A673 (cell line): ENCODE data around the gene PYGB. TPM values are rescaled to one million over a fixed set of nuclear protein-coding genes. Genes with fewer than 3 reads are reported as not detected.
"Not testable (repeated sequence)": the region's sequence is repeated elsewhere in the genome, so short reads cannot be mapped to it uniquely, and the experiment has no call there.

Experiments
- BruUV-seq: library from RNA; stranded (reverse); fragments of 400-500 nt; replicated peaks from 2 replicates; lab custom pipeline; 2021; lab: Mats Ljungman, UMichigan
- CTCF ChIA-PET: fragments of 300-600 bp; sonication (Branson Sonifier 250); formaldehyde crosslinking; loops from one replicate; lab custom pipeline; 2022; ENCODE audit warnings: antibody characterized with exemption; lab: Charles Lee
- POLR2A ChIA-PET: fragments of 300-600 bp; sonication (Branson Sonifier 250); formaldehyde crosslinking; loops from one replicate; lab custom pipeline; 2022; ENCODE audit warnings: antibody characterized with exemption; ENCODE audit not compliant: low non-redundant PET; lab: Charles Lee
- DNase-seq: peaks from one replicate; pipeline ENCODE4 v3.0.0-alpha.2; 2015; ENCODE audit warnings: low spot score
- H3K27ac ChIP-seq: fragments of 200-600 bp; sonication (generic); 2 replicates; pipeline ENCODE4 v1.5.1; 2016; ENCODE audit warnings: mixed run types, low read depth, mild to moderate bottlenecking, mixed read lengths, antibody characterized with exemption, low read length; ENCODE audit not compliant: poor library complexity, severe bottlenecking
- H3K27me3 ChIP-seq: fragments of 200-600 bp; sonication (generic); replicated peaks from 2 replicates; pipeline ENCODE4 v1.6.1; 2017; ENCODE audit warnings: mixed run types, low read depth, mild to moderate bottlenecking, mixed read lengths, antibody characterized with exemption, low read length; ENCODE audit not compliant: insufficient read depth, poor library complexity
- H3K36me3 ChIP-seq: fragments of 200-600 bp; sonication (generic); 2 replicates; pipeline ENCODE4 v1.6.1; 2016; ENCODE audit warnings: mixed run types, mild to moderate bottlenecking, mixed read lengths, antibody characterized with exemption, low read length; ENCODE audit not compliant: insufficient read depth, poor library complexity, severe bottlenecking
- H3K4me1 ChIP-seq: fragments of 200-600 bp; sonication (generic); 2 replicates; pipeline ENCODE4 v1.6.1; 2017; ENCODE audit warnings: mixed run types, mild to moderate bottlenecking, mixed read lengths, antibody characterized with exemption, low read length; ENCODE audit not compliant: insufficient read depth, poor library complexity, severe bottlenecking
- H3K4me3 ChIP-seq: fragments of 200-600 bp; sonication (generic); 2 replicates; pipeline ENCODE4 v1.5.1; 2016; ENCODE audit warnings: low read depth, mixed run types, mild to moderate bottlenecking, mixed read lengths, low read length; ENCODE audit not compliant: poor library complexity, severe bottlenecking
- H3K9me3 ChIP-seq: fragments of 200-600 bp; sonication (generic); 2 replicates; pipeline ENCODE4 v1.6.1; 2016; ENCODE audit warnings: mixed run types, low read depth, mild to moderate bottlenecking, mixed read lengths, antibody characterized with exemption, low read length; ENCODE audit not compliant: poor library complexity, severe bottlenecking
- EZH2 ChIP-seq: fragments of 200-600 bp; sonication (generic); IDR thresholded peaks from 2 replicates; pipeline ENCODE4 v1.6.1; 2017; ENCODE audit warnings: borderline replicate concordance, low read depth, mild to moderate bottlenecking, mixed read lengths, antibody characterized with exemption, low read length; ENCODE audit not compliant: poor library complexity, severe bottlenecking
- intact Hi-C: fragments of 100-400 bp; cut with micrococcal nuclease; formaldehyde crosslinking; loops from one replicate; pipeline ENCODE4 v1.10.0; 2022; ENCODE audit not compliant: unreplicated experiment
- total RNA-seq: library from RNA; stranded (reverse); gene quantifications from 2 replicates; pipeline ENCODE4 v1.2.3, GENCODE V29; 2021
- TF ChIP-seq, protein P1 (sequence below): fragments of 300-800, 200-600 bp; sonication (generic); conservative IDR thresholded peaks from 2 replicates; pipeline ENCODE4 v1.5.1; 2017; ENCODE audit warnings: low read depth, mild to moderate bottlenecking, antibody characterized with exemption, low read length, moderate library complexity, mixed read lengths

Gene PYGB
- total RNA-seq, 1 experiment from 2014 or later, result 52.3 TPM

DNA sequence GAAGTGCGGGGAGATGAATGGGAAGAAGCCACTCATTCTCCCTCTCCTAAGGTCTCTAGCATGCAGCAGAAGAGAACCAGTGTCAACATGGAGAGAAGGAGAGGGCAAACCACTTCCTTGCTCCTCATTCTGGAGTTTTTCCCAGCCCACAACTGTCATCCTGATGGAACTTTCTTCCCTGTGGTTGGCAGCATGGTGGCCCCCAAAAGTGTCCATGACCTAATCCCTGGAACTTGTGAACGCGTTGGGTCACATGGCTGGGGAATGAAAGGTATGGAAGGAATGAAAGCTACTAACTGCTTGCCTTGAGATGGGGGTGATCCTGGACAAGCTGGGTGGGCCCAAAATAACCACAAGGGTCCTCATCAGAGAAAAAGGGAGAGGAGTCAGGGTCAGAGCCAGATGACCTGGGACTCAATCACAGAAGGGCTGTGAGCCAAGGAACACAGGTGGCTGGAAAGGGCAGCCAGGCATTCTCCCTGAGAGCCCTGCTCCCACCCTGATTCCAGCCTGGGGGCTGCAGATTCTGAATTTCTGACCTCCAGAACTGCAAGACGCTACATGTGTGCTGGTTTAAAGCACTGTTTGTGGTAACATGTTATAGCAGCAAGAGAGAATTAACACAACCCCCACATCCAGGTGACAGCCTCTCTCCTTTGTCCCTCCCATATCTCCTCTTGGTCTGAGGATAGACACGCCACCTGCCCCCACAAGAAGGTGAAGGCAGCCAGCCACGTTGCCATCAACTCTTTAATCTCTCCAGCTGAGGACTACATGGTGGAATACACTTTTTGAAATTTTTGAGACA is 63.2 kb downstream of the PYGB start:
- no peak for TF ChIP-seq EZH2
- TF ChIP-seq, protein P1, sequence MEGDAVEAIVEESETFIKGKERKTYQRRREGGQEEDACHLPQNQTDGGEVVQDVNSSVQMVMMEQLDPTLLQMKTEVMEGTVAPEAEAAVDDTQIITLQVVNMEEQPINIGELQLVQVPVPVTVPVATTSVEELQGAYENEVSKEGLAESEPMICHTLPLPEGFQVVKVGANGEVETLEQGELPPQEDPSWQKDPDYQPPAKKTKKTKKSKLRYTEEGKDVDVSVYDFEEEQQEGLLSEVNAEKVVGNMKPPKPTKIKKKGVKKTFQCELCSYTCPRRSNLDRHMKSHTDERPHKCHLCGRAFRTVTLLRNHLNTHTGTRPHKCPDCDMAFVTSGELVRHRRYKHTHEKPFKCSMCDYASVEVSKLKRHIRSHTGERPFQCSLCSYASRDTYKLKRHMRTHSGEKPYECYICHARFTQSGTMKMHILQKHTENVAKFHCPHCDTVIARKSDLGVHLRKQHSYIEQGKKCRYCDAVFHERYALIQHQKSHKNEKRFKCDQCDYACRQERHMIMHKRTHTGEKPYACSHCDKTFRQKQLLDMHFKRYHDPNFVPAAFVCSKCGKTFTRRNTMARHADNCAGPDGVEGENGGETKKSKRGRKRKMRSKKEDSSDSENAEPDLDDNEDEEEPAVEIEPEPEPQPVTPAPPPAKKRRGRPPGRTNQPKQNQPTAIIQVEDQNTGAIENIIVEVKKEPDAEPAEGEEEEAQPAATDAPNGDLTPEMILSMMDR, result no peak
- POLR2A ChIA-PET, result no interaction called here
- intact Hi-C loops, result no loop called here
- Histone ChIP-seq H3K27ac (peak overlapping the region; percentile 42), H3K27me3 (no peaks in the 10 kb centered on the region), H3K9me3 (no peaks in the 10 kb centered on the region), H3K36me3 (no peaks in the 10 kb centered on the region), H3K4me1 (no peaks in the 10 kb centered on the region), H3K4me3 (no peak overlapping the region)
- CTCF ChIA-PET, result no interaction called here
- DNase-seq, result no peak
- BruUV-seq, result no TSS peak

DNA sequence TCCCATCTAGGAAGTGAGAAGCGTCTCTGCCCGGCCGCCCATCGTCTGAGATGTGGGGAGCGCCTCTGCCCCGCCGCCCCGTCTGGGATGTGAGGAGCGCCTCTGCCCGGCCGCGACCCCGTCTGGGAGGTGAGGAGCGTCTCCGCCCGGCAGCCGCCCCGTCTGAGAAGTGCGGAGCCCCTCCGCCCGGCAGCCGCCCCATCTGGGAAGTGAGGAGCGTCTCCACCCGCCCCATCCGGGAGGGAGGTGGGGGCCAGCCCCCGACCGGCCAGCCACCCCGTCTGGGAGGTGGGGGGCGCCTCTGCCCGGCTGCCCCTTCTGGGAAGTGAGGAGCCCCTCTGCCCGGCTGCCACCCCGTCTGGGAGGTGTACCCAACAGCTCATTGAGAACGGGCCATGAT is 64.8 kb downstream of the PYGB start:
- CTCF ChIA-PET, H3K9me3 ChIP-seq, H3K4me3 ChIP-seq, BruUV-seq, POLR2A ChIA-PET, H3K27ac ChIP-seq, H3K36me3 ChIP-seq, DNase-seq, intact Hi-C loops, H3K4me1 ChIP-seq, H3K27me3 ChIP-seq: not testable (repeated sequence)

DNA sequence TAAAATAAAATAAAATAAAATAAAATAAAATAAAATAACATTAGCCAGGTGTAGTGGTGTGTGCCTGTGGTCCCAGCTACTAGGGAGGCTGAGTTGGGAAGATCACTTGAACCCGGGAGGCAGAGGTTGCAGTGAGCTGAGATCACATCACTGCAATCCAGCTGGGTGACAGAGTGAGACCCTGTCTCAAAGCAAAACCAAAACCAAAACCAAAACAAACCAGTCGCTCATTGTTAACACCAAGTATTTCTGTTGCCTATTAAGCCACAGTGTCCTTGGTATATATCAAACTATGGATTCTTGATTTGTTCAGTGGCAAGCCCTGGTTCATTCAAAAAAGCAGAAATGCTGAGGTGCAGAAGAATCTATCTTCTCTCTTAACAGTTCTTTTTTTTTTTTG is 65.7 kb downstream of the PYGB start:
- no peaks in the 10 kb centered on the region for H3K4me1 ChIP-seq
- H3K27ac ChIP-seq, result no peak overlapping the region
- H3K27me3 ChIP-seq, result no peaks in the 10 kb centered on the region
- CTCF ChIA-PET, result no interaction called here
- intact Hi-C loops, result no loop called here
- H3K9me3 ChIP-seq, result no peaks in the 10 kb centered on the region
- no peak overlapping the region for H3K4me3 ChIP-seq
- DNase-seq, result no peak
- POLR2A ChIA-PET, result no interaction called here
- no TSS peak for BruUV-seq
- no peaks in the 10 kb centered on the region for H3K36me3 ChIP-seq
- no peak for TF ChIP-seq EZH2
- TF ChIP-seq, protein P1, result no peak
